ENCODE results near the gene GAL3ST2.

GRCh38 chr2:241841181-241842066, 64.8 kb downstream of the GAL3ST2 start:
- TF ChIP-seq EZH2 (optimal IDR thresholded peaks at IDR 0.05; ENCODE audit: low read depth, low read length) = no peak
- TF ChIP-seq, protein P1, sequence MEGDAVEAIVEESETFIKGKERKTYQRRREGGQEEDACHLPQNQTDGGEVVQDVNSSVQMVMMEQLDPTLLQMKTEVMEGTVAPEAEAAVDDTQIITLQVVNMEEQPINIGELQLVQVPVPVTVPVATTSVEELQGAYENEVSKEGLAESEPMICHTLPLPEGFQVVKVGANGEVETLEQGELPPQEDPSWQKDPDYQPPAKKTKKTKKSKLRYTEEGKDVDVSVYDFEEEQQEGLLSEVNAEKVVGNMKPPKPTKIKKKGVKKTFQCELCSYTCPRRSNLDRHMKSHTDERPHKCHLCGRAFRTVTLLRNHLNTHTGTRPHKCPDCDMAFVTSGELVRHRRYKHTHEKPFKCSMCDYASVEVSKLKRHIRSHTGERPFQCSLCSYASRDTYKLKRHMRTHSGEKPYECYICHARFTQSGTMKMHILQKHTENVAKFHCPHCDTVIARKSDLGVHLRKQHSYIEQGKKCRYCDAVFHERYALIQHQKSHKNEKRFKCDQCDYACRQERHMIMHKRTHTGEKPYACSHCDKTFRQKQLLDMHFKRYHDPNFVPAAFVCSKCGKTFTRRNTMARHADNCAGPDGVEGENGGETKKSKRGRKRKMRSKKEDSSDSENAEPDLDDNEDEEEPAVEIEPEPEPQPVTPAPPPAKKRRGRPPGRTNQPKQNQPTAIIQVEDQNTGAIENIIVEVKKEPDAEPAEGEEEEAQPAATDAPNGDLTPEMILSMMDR (IDR thresholded peaks at IDR 0.05; ENCODE audit: low read length) = no peak
